SU-DHL-6 (cell line): ENCODE measurements around the gene DROSHA.

Experiments used
- CTCF ChIP-seq: fragments of 200-600 bp; sonication (generic); IDR thresholded peaks from one replicate; pipeline ENCODE4 v1.5.1; 2017; ENCODE audit warnings: antibody characterized with exemption, mild to moderate bottlenecking, low read length, moderate library complexity; ENCODE audit not compliant: insufficient read depth, poor library complexity, severe bottlenecking
- EZH2phosphoT487 ChIP-seq: fragments of 200-600 bp; sonication (generic), shearing (Covaris generic); conservative IDR thresholded peaks from 2 replicates; pipeline ENCODE4 v1.6.1; 2018; ENCODE audit warnings: mild to moderate bottlenecking, antibody characterized with exemption, low read length, moderate library complexity, mixed read lengths

DNA sequence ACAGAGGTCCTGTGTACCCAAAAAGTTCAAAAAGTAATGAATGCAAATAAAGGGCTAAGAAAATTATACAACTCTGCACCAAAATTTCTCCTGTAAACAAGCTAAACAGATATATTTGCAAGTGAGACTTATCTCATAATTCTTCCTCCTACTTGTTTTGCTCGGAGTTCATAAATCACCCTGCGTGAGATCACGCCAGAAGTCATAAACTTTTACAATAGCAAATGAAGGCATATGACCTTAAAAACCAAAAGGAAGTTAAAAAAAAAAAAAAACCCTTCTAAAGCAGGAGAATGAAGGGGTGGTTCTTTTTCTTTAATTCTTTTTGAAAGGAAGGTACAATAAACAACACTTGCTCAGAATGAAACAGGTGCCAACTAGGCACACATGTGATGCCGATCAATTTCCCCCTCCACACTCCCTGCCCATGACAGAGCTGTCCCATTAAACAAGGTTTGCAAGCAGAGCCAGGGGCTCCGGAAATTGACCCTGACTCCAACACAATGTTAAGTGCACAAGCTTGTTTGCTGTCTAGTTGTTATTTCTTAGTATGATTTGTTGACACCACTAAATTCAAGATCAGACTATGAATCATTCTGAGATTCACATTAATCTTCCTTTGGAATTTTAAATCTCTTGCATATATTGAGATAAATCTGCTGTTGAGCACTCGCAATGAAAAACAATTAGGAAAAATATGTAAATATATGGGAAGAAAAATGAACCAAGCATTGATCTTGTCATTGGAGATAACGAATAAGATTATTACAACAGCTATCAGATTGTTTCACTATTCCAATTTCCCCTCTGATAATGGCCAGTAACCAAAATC lies 46.3 kb downstream of the DROSHA start:
- no peak for TF ChIP-seq CTCF
- no peak for TF ChIP-seq EZH2phosphoT487
